Measurements from ENCODE around the gene RBM22.

GRCh38 chr5:150676578-150676977 is 24.3 kb downstream of the RBM22 start:
- TF ChIP-seq, protein P1, sequence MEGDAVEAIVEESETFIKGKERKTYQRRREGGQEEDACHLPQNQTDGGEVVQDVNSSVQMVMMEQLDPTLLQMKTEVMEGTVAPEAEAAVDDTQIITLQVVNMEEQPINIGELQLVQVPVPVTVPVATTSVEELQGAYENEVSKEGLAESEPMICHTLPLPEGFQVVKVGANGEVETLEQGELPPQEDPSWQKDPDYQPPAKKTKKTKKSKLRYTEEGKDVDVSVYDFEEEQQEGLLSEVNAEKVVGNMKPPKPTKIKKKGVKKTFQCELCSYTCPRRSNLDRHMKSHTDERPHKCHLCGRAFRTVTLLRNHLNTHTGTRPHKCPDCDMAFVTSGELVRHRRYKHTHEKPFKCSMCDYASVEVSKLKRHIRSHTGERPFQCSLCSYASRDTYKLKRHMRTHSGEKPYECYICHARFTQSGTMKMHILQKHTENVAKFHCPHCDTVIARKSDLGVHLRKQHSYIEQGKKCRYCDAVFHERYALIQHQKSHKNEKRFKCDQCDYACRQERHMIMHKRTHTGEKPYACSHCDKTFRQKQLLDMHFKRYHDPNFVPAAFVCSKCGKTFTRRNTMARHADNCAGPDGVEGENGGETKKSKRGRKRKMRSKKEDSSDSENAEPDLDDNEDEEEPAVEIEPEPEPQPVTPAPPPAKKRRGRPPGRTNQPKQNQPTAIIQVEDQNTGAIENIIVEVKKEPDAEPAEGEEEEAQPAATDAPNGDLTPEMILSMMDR (IDR thresholded peaks at IDR 0.05 in 2 of 3, conservative IDR thresholded peaks at IDR 0.05 in 1 of 3; ENCODE audit: control insufficient read depth in 2 of 3, extremely low read depth in 1 of 3, insufficient read depth in 1 of 3, low read depth in 3 of 3, low read length in 3 of 3): no peak
- TF ChIP-seq DPF2 (IDR thresholded peaks at IDR 0.05): no peak
- TF ChIP-seq EP300 (IDR thresholded peaks at IDR 0.05; ENCODE audit: borderline replicate concordance in 1 of 2, control insufficient read depth in 1 of 2, low read depth in 2 of 2, low read length in 2 of 2): no peak
- TF ChIP-seq EZH2 (IDR thresholded peaks at IDR 0.05; ENCODE audit: borderline replicate concordance, control insufficient read depth, low read depth, low read length): no peak
- no peak for TF ChIP-seq CREM (IDR thresholded peaks at IDR 0.05; ENCODE audit: low read depth)
- no peak for TF ChIP-seq YY1 (IDR thresholded peaks at IDR 0.05; ENCODE audit: low read depth, low read length)
